ENCODE measurements around the gene PTPRM.

The PTPRM gene

DNA sequence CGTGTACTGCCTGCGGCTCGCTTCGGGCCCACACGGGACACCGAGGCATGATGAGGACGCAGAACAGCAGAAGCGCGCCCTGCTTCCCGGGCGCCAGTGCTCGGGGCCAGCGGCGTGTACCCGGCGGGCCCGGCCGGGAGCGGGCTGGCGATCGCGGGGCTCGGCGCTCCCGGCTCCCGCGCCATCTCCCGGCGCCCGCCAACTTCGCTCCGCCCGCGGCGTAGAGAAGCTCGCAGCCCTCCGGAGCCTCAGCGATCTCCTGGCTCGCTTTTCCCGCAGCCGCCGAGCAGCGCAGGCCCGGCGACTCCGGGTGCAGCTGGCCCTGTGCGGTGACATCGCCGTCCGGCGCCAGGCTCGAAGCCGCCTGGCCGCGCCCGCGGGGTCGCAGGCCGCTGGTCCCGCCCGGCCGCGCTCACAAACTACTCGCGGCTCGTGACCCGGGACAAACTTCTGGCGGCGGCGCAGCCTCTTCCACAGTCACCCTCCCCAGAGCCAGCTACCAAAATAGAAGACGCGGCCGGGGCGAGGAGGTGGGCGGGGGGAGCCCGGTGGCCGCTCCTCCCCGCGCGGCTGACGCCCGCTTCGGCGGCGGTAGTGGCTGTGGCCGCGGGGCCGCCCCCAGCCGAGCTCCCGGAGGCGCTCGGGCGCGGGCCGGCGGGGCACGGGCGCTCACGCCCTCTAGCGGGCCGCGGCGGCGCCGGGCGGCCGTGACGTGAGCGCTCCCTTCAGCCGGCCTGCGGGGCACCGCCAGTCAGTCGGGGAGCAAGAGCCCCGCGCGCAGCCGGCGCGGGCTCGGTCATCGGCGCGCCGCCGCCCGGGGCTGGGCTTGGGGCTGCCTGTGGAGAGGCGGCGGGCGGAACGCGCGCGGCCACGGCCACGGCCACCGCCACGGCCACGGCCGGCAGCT, at the start of gene PTPRM:
PTPRM (plus strand) TSS at position 750 of the 907 bp plus-strand sequence. CDS start 503 bp downstream, outside the sequence.
- no peak within 1 kb of the TSS for H3K4me2 ChIP-seq (ENCODE audit: insufficient read depth, low read length)
- no peak within 1 kb of the TSS for H3K27ac ChIP-seq (ENCODE audit: low read length)
- no peaks in the 10 kb centered on the region for H3K27me3 ChIP-seq (ENCODE audit: insufficient read depth, low read length, poor library complexity)
- no peaks in the 10 kb centered on the region for H4K20me1 ChIP-seq (ENCODE audit: insufficient read depth, low read length)
- TF ChIP-seq CTCF (IDR thresholded peaks at IDR 0.05; ENCODE audit: borderline replicate concordance, extremely low read depth, low read length, poor library complexity, severe bottlenecking) (no peak), EZH2 (IDR thresholded peaks at IDR 0.05; ENCODE audit: borderline replicate concordance, low read depth, low read length, severe bottlenecking) (no peak)
- DNase-seq (no peak), ATAC-seq (ENCODE audit: insufficient read depth, low read depth) (no peak)
- H3K9me3 ChIP-seq (ENCODE audit: insufficient read depth, low read length, severe bottlenecking), result no peaks in the 10 kb centered on the region
- no peak within 1 kb of the TSS for H2AFZ ChIP-seq (ENCODE audit: low read depth, low read length)
- no peak within 1 kb of the TSS for H3K9ac ChIP-seq (ENCODE audit: low read depth, low read length)
- H3K4me1 ChIP-seq (ENCODE audit: insufficient read depth, low read length), result no peaks in the 10 kb centered on the region
- no peak within 1 kb of the TSS for H3K4me3 ChIP-seq (ENCODE audit: low read depth in 1 of 2, low read length in 2 of 2)
- no peaks in the 10 kb centered on the region for H3K79me2 ChIP-seq (ENCODE audit: insufficient read depth, low read length)
- H3K36me3 ChIP-seq (ENCODE audit: insufficient read depth, low read length), result no peaks in the 10 kb centered on the region

DNA sequence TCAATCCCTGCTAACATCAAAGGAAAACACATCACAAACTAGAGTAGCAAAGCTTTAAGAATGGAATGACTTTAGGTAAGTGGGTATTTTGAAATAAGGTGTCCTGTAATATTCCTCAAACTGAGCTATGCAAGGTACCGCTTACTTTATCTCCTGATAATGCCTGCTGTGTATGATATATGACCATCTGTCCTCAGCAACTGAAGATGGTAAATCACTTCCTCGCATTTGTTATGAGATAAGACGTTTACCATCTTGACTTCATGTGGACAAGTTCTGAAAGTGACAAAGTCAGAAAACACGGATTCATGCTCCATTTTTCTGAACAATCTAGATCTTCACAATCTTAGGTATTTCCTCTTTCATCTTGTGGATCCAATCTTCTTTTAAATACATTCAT, 49.3 kb upstream of the PTPRM start:
- no peak for TF ChIP-seq EZH2 (IDR thresholded peaks at IDR 0.05; ENCODE audit: borderline replicate concordance, low read depth, low read length, severe bottlenecking)
- no peak for TF ChIP-seq CTCF (IDR thresholded peaks at IDR 0.05; ENCODE audit: borderline replicate concordance, extremely low read depth, low read length, poor library complexity, severe bottlenecking)
- Histone ChIP-seq H4K20me1 (ENCODE audit: insufficient read depth, low read length) (no peaks in the 10 kb centered on the region), H3K27me3 (ENCODE audit: insufficient read depth, low read length, poor library complexity) (no peaks in the 10 kb centered on the region), H3K27ac (ENCODE audit: low read length) (no peak overlapping the region), H3K4me3 (ENCODE audit: low read depth in 1 of 2, low read length in 2 of 2) (no peak overlapping the region), H3K9me3 (ENCODE audit: insufficient read depth, low read length, severe bottlenecking) (no peaks in the 10 kb centered on the region), H2AFZ (ENCODE audit: low read depth, low read length) (no peak overlapping the region), H3K4me1 (ENCODE audit: insufficient read depth, low read length) (no peaks in the 10 kb centered on the region), H3K4me2 (ENCODE audit: insufficient read depth, low read length) (no peak overlapping the region), H3K79me2 (ENCODE audit: insufficient read depth, low read length) (no peaks in the 10 kb centered on the region), H3K9ac (ENCODE audit: low read depth, low read length) (no peak overlapping the region), H3K36me3 (ENCODE audit: insufficient read depth, low read length) (no peaks in the 10 kb centered on the region)
- DNase-seq (no peak), ATAC-seq (ENCODE audit: insufficient read depth, low read depth) (no peak)

GRCh38 chr18:7520200-7520785, 46.8 kb upstream of the PTPRM start:
- Histone ChIP-seq H3K4me3 (ENCODE audit: low read depth in 1 of 2, low read length in 2 of 2) (no peak overlapping the region), H3K4me2 (ENCODE audit: insufficient read depth, low read length) (no peak overlapping the region), H3K27me3 (ENCODE audit: insufficient read depth, low read length, poor library complexity) (no peaks in the 10 kb centered on the region), H3K79me2 (ENCODE audit: insufficient read depth, low read length) (no peaks in the 10 kb centered on the region), H4K20me1 (ENCODE audit: insufficient read depth, low read length) (no peaks in the 10 kb centered on the region), H3K36me3 (ENCODE audit: insufficient read depth, low read length) (no peaks in the 10 kb centered on the region), H3K27ac (ENCODE audit: low read length) (no peak overlapping the region), H2AFZ (ENCODE audit: low read depth, low read length) (no peak overlapping the region), H3K9me3 (ENCODE audit: insufficient read depth, low read length, severe bottlenecking) (no peaks in the 10 kb centered on the region), H3K9ac (ENCODE audit: low read depth, low read length) (no peak overlapping the region), H3K4me1 (ENCODE audit: insufficient read depth, low read length) (no peaks in the 10 kb centered on the region)
- TF ChIP-seq CTCF (IDR thresholded peaks at IDR 0.05; ENCODE audit: borderline replicate concordance, extremely low read depth, low read length, poor library complexity, severe bottlenecking) (no peak), EZH2 (IDR thresholded peaks at IDR 0.05; ENCODE audit: borderline replicate concordance, low read depth, low read length, severe bottlenecking) (no peak)
- ATAC-seq (ENCODE audit: insufficient read depth, low read depth) (no peak), DNase-seq (no peak)

Measured in DND-41 (cell line).